GM19043 (cell line): ENCODE data around the gene TECPR2.
"Not testable (repeated sequence)": the region's sequence is repeated elsewhere in the genome, so short reads cannot be mapped to it uniquely, and the experiment has no call there.

ENCODE experiments used
- ATAC-seq: cut with Tn5 transposase; IDR thresholded peaks from one replicate; pipeline ENCODE4 v1.9.1; 2021; ENCODE audit warnings: low read depth; ENCODE audit not compliant: unreplicated experiment

Gene TECPR2

DNA sequence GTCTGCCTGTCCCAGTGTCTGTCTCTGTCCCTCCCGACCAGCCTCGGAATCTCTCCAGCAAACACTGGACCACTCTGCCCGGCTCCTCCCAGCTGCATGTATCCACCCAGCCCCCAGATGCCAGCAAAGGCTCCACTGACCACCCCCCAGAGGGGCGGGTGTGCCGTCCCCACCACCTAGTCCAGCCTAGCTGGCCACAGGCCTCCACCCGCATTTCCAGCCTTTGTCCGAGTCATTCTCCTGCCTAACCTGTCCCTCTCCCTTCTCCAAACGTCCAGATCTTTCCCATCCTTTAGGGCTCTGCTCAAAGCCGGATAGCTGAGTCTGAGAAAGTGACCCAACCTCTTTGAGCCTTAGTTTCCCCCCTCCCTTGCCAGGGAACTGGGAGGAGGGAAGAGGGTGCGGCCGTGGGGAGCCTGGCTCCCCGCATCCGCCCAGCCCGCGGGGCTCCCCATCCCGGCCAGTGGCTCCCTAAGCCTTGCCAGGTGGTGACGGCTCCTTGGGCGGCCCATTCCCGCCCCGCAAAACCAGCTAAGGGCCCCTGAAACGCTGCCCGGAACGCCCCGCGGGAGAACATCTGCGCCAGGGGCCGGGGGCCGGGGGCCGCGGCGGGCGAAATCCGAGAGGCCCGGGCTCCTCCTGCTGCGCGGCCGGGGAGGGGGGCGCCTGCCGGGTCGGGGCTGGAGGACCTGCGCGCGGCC lies 181.5 kb downstream of the TECPR2 start:
- no peak for ATAC-seq

DNA sequence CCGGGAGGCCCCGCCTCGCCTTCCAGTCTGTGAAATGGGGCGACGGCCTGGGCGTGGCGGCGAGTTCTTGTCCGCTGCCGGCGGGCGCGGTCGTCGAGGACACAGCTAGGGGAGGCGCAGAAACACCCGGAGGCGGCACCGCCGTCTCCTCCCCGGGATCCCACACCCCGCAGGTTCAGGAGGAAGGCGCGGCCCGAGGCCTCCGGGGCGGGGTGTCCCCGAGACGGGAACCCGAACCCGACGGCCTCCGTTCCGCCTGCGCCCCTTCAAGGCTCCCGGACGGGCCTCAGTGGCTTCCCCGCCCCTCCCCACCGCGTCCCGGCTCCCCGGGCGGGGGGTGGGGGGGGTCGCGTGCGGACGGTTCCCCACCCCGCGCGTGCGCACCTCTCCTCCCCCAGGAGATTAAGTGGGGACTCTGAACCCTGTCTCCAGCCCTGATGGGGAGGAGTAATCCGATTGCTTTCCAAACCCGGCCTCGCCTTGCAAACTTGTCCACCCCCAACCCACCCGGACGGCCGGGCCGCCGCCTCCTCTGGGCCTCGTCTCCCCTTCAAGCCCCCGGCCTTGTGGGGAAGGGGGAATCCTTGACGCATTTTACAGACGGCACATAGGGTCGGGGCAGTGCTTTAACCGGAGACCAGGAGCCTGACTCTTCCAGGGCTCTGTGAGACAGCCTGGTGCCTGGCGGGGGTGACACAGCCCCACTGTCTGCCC lies 182.2 kb downstream of the TECPR2 start:
- no peak for ATAC-seq

GRCh38 chr14:102545461-102546265 lies 182.9 kb downstream of the TECPR2 start:
- no peak for ATAC-seq

DNA sequence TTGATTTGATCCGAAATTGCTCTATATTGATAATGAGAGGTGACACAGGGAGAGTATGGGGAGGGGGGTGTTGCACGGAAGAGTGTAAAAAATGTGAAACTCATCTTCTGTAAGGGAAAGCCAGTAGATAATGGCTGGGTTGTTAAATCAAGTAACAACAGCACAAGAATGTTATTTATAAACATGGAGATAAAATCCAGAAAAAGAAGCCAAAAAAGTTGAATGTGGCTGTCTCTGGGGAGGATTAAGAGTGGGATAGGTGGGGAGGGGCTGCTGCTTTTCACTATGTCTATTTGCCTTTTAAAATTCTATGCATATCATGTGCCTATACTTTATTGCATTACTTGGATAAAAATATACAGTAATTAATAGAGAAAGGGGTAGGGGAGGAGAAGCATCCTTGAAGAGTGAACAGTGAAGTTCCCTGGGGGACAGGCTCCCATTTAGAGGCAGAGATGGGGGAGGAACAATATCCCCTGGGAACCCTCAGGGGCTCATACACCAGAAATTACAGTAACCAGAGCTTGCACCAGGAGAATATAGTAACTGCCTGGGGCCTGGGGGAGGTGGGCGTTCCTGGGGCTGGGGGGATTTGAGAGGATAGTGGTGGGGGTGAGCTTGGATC lies 186.0 kb downstream of the TECPR2 start:
- ATAC-seq: no peak

DNA sequence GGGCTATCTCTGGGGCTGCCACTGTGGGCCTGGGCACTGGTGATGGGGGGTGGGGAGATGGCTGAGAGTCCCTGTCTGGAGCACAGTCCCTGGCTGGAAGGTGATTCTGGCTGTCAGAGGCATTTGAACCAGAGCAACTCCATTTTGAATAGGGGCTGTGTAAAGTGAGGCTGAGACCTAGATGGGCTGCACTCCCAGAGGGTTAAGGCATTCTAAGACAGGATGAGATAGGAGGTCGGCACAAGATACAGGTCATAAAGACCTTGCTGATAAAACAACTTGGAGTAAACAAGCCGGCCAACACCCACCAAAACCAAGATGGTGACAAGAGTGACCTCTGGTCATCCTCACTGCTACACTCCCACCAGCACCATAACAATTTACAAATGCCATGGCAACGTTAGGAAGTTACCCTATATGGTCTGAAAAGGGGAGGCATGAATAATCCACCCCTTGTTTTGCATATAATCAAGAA lies 188.2 kb downstream of the TECPR2 start:
- not testable (repeated sequence) for ATAC-seq
